ENCODE results near the gene ACOT8. TPM values are rescaled to one million over a fixed set of nuclear protein-coding genes. Genes with fewer than 3 reads are reported as not detected.

Gene ACOT8
- total RNA-seq, 1 experiment from 2014 or later = 37.9 TPM

DNA sequence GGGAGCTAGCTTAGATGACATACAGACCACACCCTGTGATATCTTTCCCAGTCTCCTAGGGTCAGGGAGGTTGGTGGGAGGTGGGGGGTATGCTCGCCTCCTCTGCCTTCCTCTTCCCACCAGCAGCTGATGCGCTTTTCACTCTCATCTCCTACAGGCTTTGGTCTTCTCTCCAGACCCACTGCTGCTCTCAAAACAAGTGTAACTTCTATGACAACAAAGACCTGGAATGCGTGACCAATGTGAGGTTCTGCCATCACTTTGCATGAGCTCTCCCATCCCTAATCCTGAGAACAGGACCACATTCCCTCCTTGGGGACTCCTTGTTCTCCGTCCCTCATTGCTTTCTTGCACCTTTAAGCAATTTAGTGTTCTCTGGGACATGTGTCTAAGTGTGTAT is 36.6 kb upstream of the ACOT8 start:
- no TSS peak for BruUV-seq (replicated peaks)
- intact Hi-C loops (cut with micrococcal nuclease; ENCODE audit: unreplicated experiment) = no loop called here
- CTCF ChIA-PET = interaction anchor here (0.6 kb wide), 2 partner anchors 15 to 864 kb away, joined by 3 read pairs; no protein-coding TSS in a partner anchor
- no peaks in the 10 kb centered on the region for H3K9me3 Mint-ChIP-seq (ENCODE audit: low read depth, unreplicated experiment)
- H3K27me3 Mint-ChIP-seq (ENCODE audit: unreplicated experiment) = no peaks in the 10 kb centered on the region
- peaks cover 38% of the 10 kb centered on the region for H3K36me3 Mint-ChIP-seq (ENCODE audit: insufficient read depth, unreplicated experiment)
- peaks cover 9% of the 10 kb centered on the region for H3K4me1 Mint-ChIP-seq (ENCODE audit: low read depth, unreplicated experiment)
- TF ChIP-seq CTCF (IDR thresholded peaks at IDR 0.05; ENCODE audit: unreplicated experiment) = no peak
- H3K4me3 Mint-ChIP-seq (ENCODE audit: low read depth, unreplicated experiment) = no peak overlapping the region
- DNase-seq = no peak
- no peak overlapping the region for H3K27ac Mint-ChIP-seq (ENCODE audit: unreplicated experiment)

DNA sequence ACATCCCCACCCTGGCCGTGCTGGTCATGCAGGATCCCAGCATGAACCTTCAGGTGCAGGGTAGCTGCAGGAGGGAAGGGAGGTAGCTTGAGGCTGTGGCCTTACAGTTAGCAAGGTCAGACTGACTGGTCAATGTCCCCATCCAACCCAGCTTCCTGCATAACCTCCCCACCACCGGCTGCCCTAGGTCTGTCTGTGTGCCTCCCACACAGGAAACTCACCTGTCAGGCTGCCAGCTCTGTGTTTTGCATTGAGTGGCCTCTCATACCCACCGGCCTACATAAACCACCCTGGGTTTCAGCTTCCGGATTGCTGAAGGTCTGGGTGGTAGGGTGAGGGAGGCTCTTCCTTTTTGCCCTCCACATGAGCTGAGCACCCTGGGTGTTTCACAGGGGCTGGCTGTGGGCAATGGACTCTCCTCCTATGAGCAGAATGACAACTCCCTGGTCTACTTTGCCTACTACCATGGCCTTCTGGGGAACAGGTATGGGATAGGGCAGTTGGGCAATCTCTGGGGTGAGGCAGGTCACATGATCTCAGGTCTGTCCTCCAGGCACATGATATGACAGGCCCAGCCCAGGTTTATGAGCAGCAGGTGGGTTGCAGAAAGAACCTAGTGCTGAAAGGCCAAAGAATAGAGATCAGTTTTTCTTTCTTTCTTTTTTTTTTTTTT is 35.8 kb upstream of the ACOT8 start:
- CTCF ChIA-PET = interaction anchor here (0.6 to 1.4 kb wide), 6 partner anchors 12 to 863 kb away, joined by 3 to 4 read pairs (median 3); partner anchors contain the start of gene ZSWIM1
- no peaks in the 10 kb centered on the region for H3K27me3 Mint-ChIP-seq (ENCODE audit: unreplicated experiment)
- no TSS peak for BruUV-seq (replicated peaks)
- H3K4me3 Mint-ChIP-seq (ENCODE audit: low read depth, unreplicated experiment) = peak overlapping the region; percentile 97
- intact Hi-C loops (cut with micrococcal nuclease; ENCODE audit: unreplicated experiment) = no loop called here
- no peaks in the 10 kb centered on the region for H3K9me3 Mint-ChIP-seq (ENCODE audit: low read depth, unreplicated experiment)
- peaks cover 38% of the 10 kb centered on the region for H3K36me3 Mint-ChIP-seq (ENCODE audit: insufficient read depth, unreplicated experiment)
- no peak for TF ChIP-seq CTCF (IDR thresholded peaks at IDR 0.05; ENCODE audit: unreplicated experiment)
- peaks cover 9% of the 10 kb centered on the region for H3K4me1 Mint-ChIP-seq (ENCODE audit: low read depth, unreplicated experiment)
- H3K27ac Mint-ChIP-seq (ENCODE audit: unreplicated experiment) = no peak overlapping the region
- no peak for DNase-seq

DNA sequence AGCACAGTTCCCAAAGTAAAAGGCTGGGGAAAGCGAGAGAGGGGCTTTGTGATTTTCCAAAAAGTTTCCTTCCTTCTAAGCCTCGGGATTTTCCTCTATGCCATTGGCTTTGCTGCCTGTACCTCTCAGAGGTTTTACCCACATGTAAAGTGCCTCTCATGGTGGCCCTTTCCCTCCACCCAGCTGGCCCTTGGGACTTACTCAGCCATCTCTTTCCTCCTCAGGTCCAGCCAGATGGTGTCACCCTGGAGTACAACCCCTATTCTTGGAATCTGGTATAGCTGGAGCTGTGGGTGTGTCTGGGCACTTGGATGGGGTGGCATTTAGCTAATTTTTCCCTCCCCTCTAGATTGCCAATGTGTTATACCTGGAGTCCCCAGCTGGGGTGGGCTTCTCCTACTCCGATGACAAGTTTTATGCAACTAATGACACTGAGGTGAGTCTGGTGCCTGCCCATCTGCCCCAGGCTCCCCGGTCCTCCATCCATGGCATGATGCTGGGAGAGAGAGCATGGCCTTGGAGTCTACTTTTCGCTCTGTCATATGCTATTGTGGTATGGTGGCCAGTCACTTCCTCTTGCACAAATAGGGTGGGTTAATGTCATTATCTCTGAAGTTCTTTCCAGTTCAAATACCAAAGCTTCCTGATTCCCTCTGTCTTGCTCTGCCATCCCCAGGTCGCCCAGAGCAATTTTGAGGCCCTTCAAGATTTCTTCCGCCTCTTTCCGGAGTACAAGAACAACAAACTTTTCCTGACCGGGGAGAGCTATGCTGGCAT is 35.0 kb upstream of the ACOT8 start:
- Mint-ChIP-seq H3K4me1 (ENCODE audit: low read depth, unreplicated experiment) (peaks cover 9% of the 10 kb centered on the region), H3K27me3 (ENCODE audit: unreplicated experiment) (no peaks in the 10 kb centered on the region), H3K9me3 (ENCODE audit: low read depth, unreplicated experiment) (no peaks in the 10 kb centered on the region), H3K36me3 (ENCODE audit: insufficient read depth, unreplicated experiment) (peaks cover 38% of the 10 kb centered on the region), H3K4me3 (ENCODE audit: low read depth, unreplicated experiment) (peak overlapping the region; percentile 97), H3K27ac (ENCODE audit: unreplicated experiment) (peak overlapping the region; percentile 95)
- BruUV-seq (replicated peaks) = no TSS peak
- DNase-seq = peak; percentile 43
- intact Hi-C loops (cut with micrococcal nuclease; ENCODE audit: unreplicated experiment) = no loop called here
- no peak for TF ChIP-seq CTCF (IDR thresholded peaks at IDR 0.05; ENCODE audit: unreplicated experiment)
- CTCF ChIA-PET = interaction anchor here (0.5 to 1.4 kb wide), 5 partner anchors 12 to 500 kb away, joined by 3 to 4 read pairs (median 3); partner anchors contain the start of gene ZSWIM1

- no peaks in the 10 kb centered on the region for H3K9me3 Mint-ChIP-seq (ENCODE audit: low read depth, unreplicated experiment)
- CTCF ChIA-PET = interaction anchor here (0.7 to 1.0 kb wide), 3 partner anchors 9 to 11 kb away, joined by 3 read pairs; no protein-coding TSS in a partner anchor
- TSS peak; percentile 37 for BruUV-seq (replicated peaks)
- peak within 1 kb of the TSS; percentile 97 for H3K4me3 Mint-ChIP-seq (ENCODE audit: low read depth, unreplicated experiment)
- H3K27ac Mint-ChIP-seq (ENCODE audit: unreplicated experiment) = peak within 1 kb of the TSS; percentile 95
- H3K4me1 Mint-ChIP-seq (ENCODE audit: low read depth, unreplicated experiment) = peaks cover 9% of the 10 kb centered on the region
- intact Hi-C loops (cut with micrococcal nuclease; ENCODE audit: unreplicated experiment) = no loop called here
- no peaks in the 10 kb centered on the region for H3K27me3 Mint-ChIP-seq (ENCODE audit: unreplicated experiment)
- peak; percentile 94 for DNase-seq
- TF ChIP-seq CTCF (IDR thresholded peaks at IDR 0.05; ENCODE audit: unreplicated experiment) = no peak
- peaks cover 38% of the 10 kb centered on the region for H3K36me3 Mint-ChIP-seq (ENCODE audit: insufficient read depth, unreplicated experiment)
Measured at GRCh38 chr20:45890985-45891983, 34.1 kb upstream of the ACOT8 start, which contains the start of the genes CTSA and NEURL2. Gene CTSA, plus strand, starts transcription at chr20:45891335. Its CDS starts 234 bp downstream, at chr20:45891569. Gene NEURL2, minus strand, starts transcription at chr20:45891208. Its CDS starts 217 bp downstream, at chr20:45890991.

Measured in Calu3 (cell line).